ENCODE results near the gene GRK1. TPM values are rescaled to one million over a fixed set of nuclear protein-coding genes. Genes with fewer than 3 reads are reported as not detected.

Gene GRK1
- total RNA-seq, 1 experiment from 2014 or later, result not detected

GRCh38 chr13:113764793-113765563 is 98.0 kb downstream of the GRK1 start:
- H3K27ac ChIP-seq, result no peak overlapping the region
- 0 out of 2 replicates have a peak, but pooled peaks cover 4% of the 10 kb centered on the region for H3F3A ChIP-seq (ENCODE audit: insufficient read depth, low read depth)
- no peaks in the 10 kb centered on the region for H3K36me3 ChIP-seq (ENCODE audit: low read depth)
- ChIA-PET CTCF (no interaction called here), POLR2A (ENCODE audit: unreplicated experiment) (no interaction called here)
- DNase-seq, result no peak
- H3K9me3 ChIP-seq (ENCODE audit: insufficient read depth, low read depth), result no peaks in the 10 kb centered on the region
- TF ChIP-seq EZH2 (IDR thresholded peaks at IDR 0.05; ENCODE audit: low read depth) (no peak), CTCF (conservative IDR thresholded peaks at IDR 0.05) (no peak)
- no peaks in the 10 kb centered on the region for H4K20me1 ChIP-seq (ENCODE audit: insufficient read depth)
- H3K79me2 ChIP-seq (ENCODE audit: low read depth), result no peaks in the 10 kb centered on the region
- 0 out of 2 replicates have a peak, but pooled peaks cover 7% of the 10 kb centered on the region for H3K4me1 ChIP-seq (replicated peaks; ENCODE audit: insufficient read depth)
- H3K27me3 ChIP-seq (ENCODE audit: insufficient read depth, low read depth), result peaks cover 82% of the 10 kb centered on the region
- H3K4me2 ChIP-seq, result no peak overlapping the region
- BruUV-seq (replicated peaks), result no TSS peak
- no peak overlapping the region for H2AFZ ChIP-seq
- H3K4me3 ChIP-seq, result no peak overlapping the region
- intact Hi-C loops (cut with micrococcal nuclease; ENCODE audit: unreplicated experiment), result no loop called here
- no peaks in the 10 kb centered on the region for H3K9me2 ChIP-seq (ENCODE audit: insufficient read depth)

GRCh38 chr13:113765564-113765910 is 98.5 kb downstream of the GRK1 start:
- no peak overlapping the region for H2AFZ ChIP-seq
- DNase-seq, result no peak
- H3K9me2 ChIP-seq (ENCODE audit: insufficient read depth), result no peaks in the 10 kb centered on the region
- no peak overlapping the region for H3K4me3 ChIP-seq
- intact Hi-C loops (cut with micrococcal nuclease; ENCODE audit: unreplicated experiment), result no loop called here
- no peak overlapping the region for H3K4me2 ChIP-seq
- no peaks in the 10 kb centered on the region for H3K79me2 ChIP-seq (ENCODE audit: low read depth)
- POLR2A ChIA-PET (ENCODE audit: unreplicated experiment), result no interaction called here
- 0 out of 2 replicates have a peak, but pooled peaks cover 7% of the 10 kb centered on the region for H3K4me1 ChIP-seq (replicated peaks; ENCODE audit: insufficient read depth)
- H3K27ac ChIP-seq, result no peak overlapping the region
- H3K36me3 ChIP-seq (ENCODE audit: low read depth), result no peaks in the 10 kb centered on the region
- BruUV-seq (replicated peaks), result no TSS peak
- no peaks in the 10 kb centered on the region for H3K9me3 ChIP-seq (ENCODE audit: insufficient read depth, low read depth)
- CTCF ChIA-PET, result no interaction called here
- no peak for TF ChIP-seq CTCF (conservative IDR thresholded peaks at IDR 0.05)
- no peak for TF ChIP-seq EZH2 (IDR thresholded peaks at IDR 0.05; ENCODE audit: low read depth)
- peaks cover 81% of the 10 kb centered on the region for H3K27me3 ChIP-seq (ENCODE audit: insufficient read depth, low read depth)
- no peaks in the 10 kb centered on the region for H4K20me1 ChIP-seq (ENCODE audit: insufficient read depth)
- H3F3A ChIP-seq (ENCODE audit: insufficient read depth, low read depth), result 0 out of 2 replicates have a peak, but pooled peaks cover 4% of the 10 kb centered on the region

GRCh38 chr13:113766035-113766800 is 99.2 kb downstream of the GRK1 start:
- no TSS peak for BruUV-seq (replicated peaks)
- Histone ChIP-seq H3K9me2 (ENCODE audit: insufficient read depth) (no peaks in the 10 kb centered on the region), H2AFZ (no peak overlapping the region), H3K9me3 (ENCODE audit: insufficient read depth, low read depth) (no peaks in the 10 kb centered on the region; the same call in 1 of the 2 replicates), H3K27ac (no peak overlapping the region), H3K4me2 (no peak overlapping the region), H3F3A (ENCODE audit: insufficient read depth, low read depth) (0 out of 2 replicates have a peak, but pooled peaks cover 4% of the 10 kb centered on the region), H3K4me3 (no peak overlapping the region), H3K27me3 (ENCODE audit: insufficient read depth, low read depth) (peaks cover 75% of the 10 kb centered on the region), H3K36me3 (ENCODE audit: low read depth) (no peaks in the 10 kb centered on the region), H3K79me2 (ENCODE audit: low read depth) (no peaks in the 10 kb centered on the region), H4K20me1 (ENCODE audit: insufficient read depth) (no peaks in the 10 kb centered on the region), H3K4me1 (replicated peaks; ENCODE audit: insufficient read depth) (0 out of 2 replicates have a peak, but pooled peaks cover 7% of the 10 kb centered on the region)
- POLR2A ChIA-PET (ENCODE audit: unreplicated experiment), result no interaction called here
- CTCF ChIA-PET, result no interaction called here
- TF ChIP-seq CTCF (conservative IDR thresholded peaks at IDR 0.05) (no peak), EZH2 (IDR thresholded peaks at IDR 0.05; ENCODE audit: low read depth) (no peak)
- no peak for DNase-seq
- intact Hi-C loops (cut with micrococcal nuclease; ENCODE audit: unreplicated experiment), result no loop called here
